Measurements from ENCODE around the gene MAGI2.
"Not testable (repeated sequence)": the region's sequence is repeated elsewhere in the genome, so short reads cannot be mapped to it uniquely, and the experiment has no call there.

MAGI2 gene

GRCh38 chr7:79137942-79138341, 315.5 kb downstream of the MAGI2 start:
- DNase-seq: no peak

- DNase-seq: no peak
These were observed 320.5 kb downstream of the MAGI2 start for GRCh38 chr7:79132844-79133451.

- no peak for DNase-seq
These were observed 322.8 kb downstream of the MAGI2 start for GRCh38 chr7:79130715-79131114.

- no peak for DNase-seq
These were observed 329.1 kb downstream of the MAGI2 start for GRCh38 chr7:79124331-79124730.

GRCh38 chr7:79118143-79118542, 335.3 kb downstream of the MAGI2 start:
- no peak for DNase-seq

GRCh38 chr7:79096361-79096805, 357.1 kb downstream of the MAGI2 start:
- DNase-seq: no peak

- no peak for DNase-seq
These were observed 360.0 kb downstream of the MAGI2 start for GRCh38 chr7:79093421-79093820.

GRCh38 chr7:79091661-79092060, 361.8 kb downstream of the MAGI2 start:
- DNase-seq: no peak

- no peak for DNase-seq
These were observed 362.5 kb downstream of the MAGI2 start for GRCh38 chr7:79091011-79091410.

- DNase-seq: no peak
These were observed 362.9 kb downstream of the MAGI2 start for GRCh38 chr7:79090543-79090942.

- DNase-seq: no peak
These were observed 369.0 kb downstream of the MAGI2 start for GRCh38 chr7:79084423-79084822.

GRCh38 chr7:79079919-79080554, 373.4 kb downstream of the MAGI2 start:
- DNase-seq: no peak

GRCh38 chr7:79078273-79078672, 375.2 kb downstream of the MAGI2 start:
- no peak for DNase-seq

GRCh38 chr7:79071187-79071586, 382.3 kb downstream of the MAGI2 start:
- DNase-seq: not testable (repeated sequence)

- no peak for DNase-seq
These were observed 389.2 kb downstream of the MAGI2 start for GRCh38 chr7:79064187-79064823.

- no peak for DNase-seq
These were observed 390.3 kb downstream of the MAGI2 start for GRCh38 chr7:79063019-79063698.

GRCh38 chr7:79060498-79060897, 393.0 kb downstream of the MAGI2 start:
- no peak for DNase-seq

- DNase-seq: no peak
These were observed 397.6 kb downstream of the MAGI2 start for GRCh38 chr7:79055722-79056415.

GRCh38 chr7:79051915-79052314, 401.6 kb downstream of the MAGI2 start:
- no peak for DNase-seq

GRCh38 chr7:79050603-79051002, 402.9 kb downstream of the MAGI2 start:
- no peak for DNase-seq

GRCh38 chr7:79046061-79046460, 407.4 kb downstream of the MAGI2 start:
- DNase-seq: no peak

GRCh38 chr7:79037001-79037400, 416.5 kb downstream of the MAGI2 start:
- no peak for DNase-seq

GRCh38 chr7:79036356-79036755, 417.1 kb downstream of the MAGI2 start:
- no peak for DNase-seq

Data from activated naive CD4-positive, alpha-beta T cell (primary cell).